Measurements from ENCODE around the gene ITPRIPL1.

ITPRIPL1 gene

GRCh38 chr2:96359866-96360265, 34.7 kb downstream of the ITPRIPL1 start:
- FAIRE-seq: no peak

GRCh38 chr2:96361751-96362150, 36.6 kb downstream of the ITPRIPL1 start:
- no peak for FAIRE-seq

- FAIRE-seq: no peak
Observed at GRCh38 chr2:96369186-96369585, 44.1 kb downstream of the ITPRIPL1 start.

GRCh38 chr2:96374211-96374951, 49.3 kb downstream of the ITPRIPL1 start:
- no peak for FAIRE-seq
